K562 (cell line): Measurements from ENCODE around the gene ZBTB46. TPM values are rescaled to one million over a fixed set of nuclear protein-coding genes. Genes with fewer than 3 reads are reported as not detected.

Experiments used
- ATAC-seq: fragments of 200-7000 bp; cut with Tn5 transposase; 3 replicates; pipeline ENCODE4 v1.9.1; 2020; ENCODE audit warnings: moderate library complexity
- BruUV-seq: library from RNA; stranded (reverse); fragments of 400-500 nt; replicated peaks from 2 replicates; lab custom pipeline; 2021; lab: Mats Ljungman, UMichigan
- CTCF ChIA-PET: fragments of 300-600 bp; formaldehyde crosslinking; extraction: SDS; loops from one replicate; lab custom pipeline; 2021; ENCODE audit warnings: low intra/inter-chr PET ratio; lab: Yijun Ruan, JAX
- POLR2A ChIA-PET: fragments of 300-600, 350-650 bp; sonication (Branson Sonifier 250); formaldehyde crosslinking; extraction: SDS; loops from one replicate; lab custom pipeline; 2021; ENCODE audit warnings: antibody characterized with exemption, inconsistent platforms; lab: Yijun Ruan, JAX
- DNase-seq, 4 experiments: peaks; one replicate each; pipeline versions ENCODE4 v3.0.0 to v3.0.0-alpha.2; 2011 to 2018; ENCODE audit warnings: low spot score in 3 of 4, mixed read lengths in 3 of 4; ENCODE audit errors: extremely low read depth in 1 of 4
- FAIRE-seq: peaks from 2 replicates; lab custom pipeline; 2011; peaks lifted over from hg19 to GRCh38; lab: Jason Lieb, UNC
- H2AFZ ChIP-seq: 2 replicates; pipeline ENCODE4 v1.6.0; 2011; ENCODE audit warnings: low read depth, low read length, control low read depth, inconsistent platforms
- H3K27ac ChIP-seq: fragments of 200-600 bp; 3 replicates; pipeline ENCODE4 v1.8.0; 2011; ENCODE audit warnings: low read depth, mild to moderate bottlenecking, control low read depth, inconsistent platforms, low read length, moderate library complexity, mixed read lengths; ENCODE audit errors: extremely low read depth
- H3K27me3 ChIP-seq, 2 experiments: fragments of 300-600 bp in 1 of 2; 2 replicates in 1 of 2; 3 replicates in 1 of 2; pipeline versions ENCODE4 v1.6.0 to v1.8.0; 2011; ENCODE audit warnings: inconsistent platforms in 2 of 2, low read length in 2 of 2, mild to moderate bottlenecking in 1 of 2, mixed read lengths in 1 of 2, moderate library complexity in 1 of 2; ENCODE audit not compliant: control insufficient read depth in 2 of 2, insufficient read depth in 2 of 2
- H3K36me3 ChIP-seq: fragments of 300-600 bp; 3 replicates; pipeline ENCODE4 v1.8.0; 2011; ENCODE audit warnings: mild to moderate bottlenecking, low read length, inconsistent platforms; ENCODE audit not compliant: control insufficient read depth, insufficient read depth
- H3K4me1 ChIP-seq, 2 experiments: fragments of 200-600 bp in 1 of 2; replicated peaks in 1 of 2; 2 replicates in 1 of 2; 3 replicates in 1 of 2; pipeline versions ENCODE4 v1.5.1 to v1.8.0; 2011; ENCODE audit warnings: inconsistent platforms in 2 of 2, low read length in 2 of 2, mild to moderate bottlenecking in 1 of 2, mixed read lengths in 1 of 2, moderate library complexity in 1 of 2; ENCODE audit not compliant: control insufficient read depth in 2 of 2, insufficient read depth in 2 of 2
- H3K4me2 ChIP-seq: 2 replicates; pipeline ENCODE4 v1.6.1; 2011; ENCODE audit warnings: low read length, control low read depth, inconsistent platforms, mixed read lengths; ENCODE audit not compliant: insufficient read depth
- H3K4me3 ChIP-seq: fragments of 200-600 bp; sonication (generic), shearing (Covaris generic); 2 replicates; pipeline ENCODE4 v1.5.1; 2016; ENCODE audit warnings: control low read depth, inconsistent platforms
- H3K79me2 ChIP-seq: fragments of 200-600 bp; 3 replicates; pipeline ENCODE4 v1.8.0; 2011; ENCODE audit warnings: low read length, inconsistent platforms; ENCODE audit not compliant: control insufficient read depth, insufficient read depth
- H3K9ac ChIP-seq, 2 experiments: 2 replicates each; pipeline versions ENCODE4 v1.6.0 to v1.6.1; 2011; ENCODE audit warnings: low read depth in 2 of 2, low read length in 2 of 2, control low read depth in 1 of 2, inconsistent platforms in 1 of 2, mild to moderate bottlenecking in 1 of 2, mixed read lengths in 1 of 2; ENCODE audit not compliant: insufficient read depth in 1 of 2
- H3K9me1 ChIP-seq: one replicate; pipeline ENCODE4 v1.6.0; 2011; ENCODE audit warnings: inconsistent platforms, mild to moderate bottlenecking, low read length, moderate library complexity; ENCODE audit not compliant: control insufficient read depth, insufficient read depth
- H3K9me3 ChIP-seq: replicated peaks from 2 replicates; pipeline ENCODE4 v1.5.1; 2011; ENCODE audit warnings: low read depth, low read length, inconsistent platforms; ENCODE audit not compliant: control insufficient read depth, insufficient read depth
- H4K20me1 ChIP-seq: replicated peaks from 2 replicates; pipeline ENCODE4 v1.6.1; 2011; ENCODE audit warnings: low read length, inconsistent platforms, mixed read lengths; ENCODE audit not compliant: control insufficient read depth, insufficient read depth
- CHD2 ChIP-seq: IDR thresholded peaks from 2 replicates; pipeline ENCODE4 v1.6.1; 2011; ENCODE audit warnings: low read depth, low read length
- FIP1L1 ChIP-seq: fragments of 200-400 bp; formaldehyde crosslinking; IDR thresholded peaks from 2 replicates; pipeline ENCODE4 v1.6.1; 2018; ENCODE audit warnings: mild to moderate bottlenecking, low read depth, low read length; ENCODE audit not compliant: poor library complexity, severe bottlenecking
- POLR2AphosphoS2 ChIP-seq: IDR thresholded peaks from 2 replicates; pipeline ENCODE4 v1.6.1; 2012; ENCODE audit warnings: low read length, improper control_type of control experiment
- POLR2G ChIP-seq: fragments of 200-400 bp; formaldehyde crosslinking; IDR thresholded peaks from 2 replicates; pipeline ENCODE4 v1.6.1; 2017; ENCODE audit warnings: low read depth, mild to moderate bottlenecking, antibody characterized with exemption, low read length, moderate library complexity
- ZBTB33 ChIP-seq: sonication (generic); formaldehyde crosslinking; IDR thresholded peaks from 2 replicates; pipeline ENCODE4 v1.8.1; 2023; ENCODE audit warnings: mild to moderate bottlenecking, missing genetic modification reagents
- ZNF253 ChIP-seq: fragments of 250-450 bp; sonication (Bioruptor Pico); conservative IDR thresholded peaks from 2 replicates; pipeline ENCODE4 v1.6.1; 2021; ENCODE audit warnings: mild to moderate bottlenecking
- ZNF830 ChIP-seq: fragments of 250-450 bp; sonication (Bioruptor Pico); IDR thresholded peaks from 2 replicates; pipeline ENCODE4 v1.5.0; 2021; ENCODE audit warnings: mild to moderate bottlenecking
- WGBS: fragments of 100-300 bp; shearing (Covaris generic); methylation state at CpG from one replicate; pipeline ENCODE4 v1.1.6; 2016; ENCODE audit warnings: low coverage, mixed read lengths; ENCODE audit not compliant: insufficient coverage; ENCODE audit errors: missing lambda C conversion rate; 5-methylcytosine and 5-hydroxymethylcytosine counted together
- in situ Hi-C: fragments of 300-500 bp; cut with MboI; formaldehyde crosslinking; loops from 4 replicates; pipeline ENCODE4 v1.15.0; 2018; ENCODE audit warnings: inconsistent platforms, mixed read lengths
- intact Hi-C: fragments of 100-400 bp; cut with micrococcal nuclease; formaldehyde crosslinking; loops from 2 replicates; pipeline ENCODE4 v1.14.2; 2022
- polyA plus RNA-seq, 8 experiments: library from polyadenylated mRNA; depleted of rRNA in 4 of 8; stranded (reverse) in 5 of 8; unstranded in 3 of 8; fragments of >200 nt; fragmentation: Nextera tagmentation in 2 of 8; fragmentation: Illumina TruSeq in 1 of 8; extraction: Ambion mirVana in 2 of 8; extraction: Trizol in 1 of 8; gene quantifications; 2 replicates each; pipeline versions ENCODE4 v1.2.1 to v1.2.3, GENCODE V29; 2011 to 2014; ENCODE audit warnings: inconsistent platforms in 1 of 8, missing spikeins in 1 of 8
- total RNA-seq, 7 experiments: library from RNA; depleted of rRNA in 6 of 7; stranded (reverse); fragments of >200 nt in 6 of 7; fragmentation: Illumina TruSeq in 2 of 7; extraction: Trizol in 2 of 7; gene quantifications; 2 replicates each; pipeline versions ENCODE4 v1.2.1 to v1.2.3, GENCODE V29; 2011 to 2021; ENCODE audit warnings: low replicate concordance in 1 of 7

Gene ZBTB46
- total and polyA plus RNA-seq, 9 of the 15 experiments (the other 6 are each of a cell fraction or from before 2014, with no cell fraction given), result 0.29 to 4.1 (median 1.1) TPM

- Histone ChIP-seq H3K4me3 (no peak within 1 kb of the TSS), H3K36me3 (peaks cover 26% of the 10 kb centered on the region; the same call in 2 of the 3 replicates), H3K27ac (no peak within 1 kb of the TSS), H2AFZ (no peak within 1 kb of the TSS), H3K9me3 (no peaks in the 10 kb centered on the region), H3K9me1 (no peaks in the 10 kb centered on the region), H3K27me3 (no peaks in the 10 kb centered on the region), H3K4me2 (no peak within 1 kb of the TSS), H3K4me1 (peaks cover 29 to 82% of the 10 kb centered on the region in 2 experiments), H3K79me2 (peaks cover 25% of the 10 kb centered on the region), H3K9ac (peak within 1 kb of the TSS in 1 of 2 experiments; percentile 82; a peak in 2 of 4 replicates), H4K20me1 (no peaks in the 10 kb centered on the region)
- no peak for ATAC-seq
- intact Hi-C loops (loop anchor here (10.0 kb wide), 2 partner anchors 113 to 307 kb away; partner anchors contain the start of genes FNDC11 and SAMD10), in situ Hi-C loops (loop anchor here (5.0 kb wide), 1 partner anchor 154 kb away; the partner anchor contains the start of genes ARFRP1 and ZGPAT)
- BruUV-seq, result no TSS peak
- no peak for DNase-seq
- CTCF ChIA-PET, result no interaction called here
- 97% methylated on average over 19 of the region's 59 CpGs for WGBS
- POLR2A ChIA-PET, result no interaction called here
- no peak for FAIRE-seq
- TF ChIP-seq CHD2 (no peak), ZNF253 (CRISPR knock-in tag) (no peak), POLR2G (peak; percentile 31; the same call in 1 of the 2 replicates), FIP1L1 (peak; percentile 5), POLR2AphosphoS2 (no peak), ZNF830 (CRISPR knock-in tag) (no peak), ZBTB33 (CRISPR knock-in tag) (peak; percentile 78)
Observed at GRCh38 chr20:63861365-63861934, 30.4 kb upstream of the ZBTB46 start, which contains the start of gene ABHD16B. Gene ABHD16B (plus strand): TSS chr20:63861498. CDS start chr20:63861541, 43 bp downstream.
